ENCODE data around the gene ELFN1. TPM values are rescaled to one million over a fixed set of nuclear protein-coding genes. Genes with fewer than 3 reads are reported as not detected.
A peak's percentile ranks its signal among the peaks of the same experiment; 100 is the strongest.

The ELFN1 gene
- total and polyA plus RNA-seq, 9 of the 15 experiments (the other 6 are each of a cell fraction or from before 2014, with no cell fraction given) = 0.04 to 0.64 (median 0.18) TPM; not detected in 2

- TF ChIP-seq NR2C1 (IDR thresholded peaks at IDR 0.05) (peak; percentile 83), NR2C1 (tag; IDR thresholded peaks at IDR 0.05) (peak; percentile 81), CEBPZ (IDR thresholded peaks at IDR 0.05; ENCODE audit: borderline replicate concordance, low read depth, low read length) (no peak), SNRNP70 (optimal IDR thresholded peaks at IDR 0.05; ENCODE audit: low read depth, low read length) (no peak), CBFA2T3 (IDR thresholded peaks at IDR 0.05) (no peak), NR2C2 (CRISPR knock-in tag; IDR thresholded peaks at IDR 0.05) (no peak), NR2C2 (tag; IDR thresholded peaks at IDR 0.05) (peak; percentile 52), RBM34 (IDR thresholded peaks at IDR 0.05; ENCODE audit: borderline replicate concordance, insufficient read depth, low read length) (no peak), SAFB2 (IDR thresholded peaks at IDR 0.05; ENCODE audit: borderline replicate concordance, low read depth, low read length, severe bottlenecking) (no peak), BRD4 (IDR thresholded peaks at IDR 0.05) (no peak)
- TF ChIP-seq, protein P1, sequence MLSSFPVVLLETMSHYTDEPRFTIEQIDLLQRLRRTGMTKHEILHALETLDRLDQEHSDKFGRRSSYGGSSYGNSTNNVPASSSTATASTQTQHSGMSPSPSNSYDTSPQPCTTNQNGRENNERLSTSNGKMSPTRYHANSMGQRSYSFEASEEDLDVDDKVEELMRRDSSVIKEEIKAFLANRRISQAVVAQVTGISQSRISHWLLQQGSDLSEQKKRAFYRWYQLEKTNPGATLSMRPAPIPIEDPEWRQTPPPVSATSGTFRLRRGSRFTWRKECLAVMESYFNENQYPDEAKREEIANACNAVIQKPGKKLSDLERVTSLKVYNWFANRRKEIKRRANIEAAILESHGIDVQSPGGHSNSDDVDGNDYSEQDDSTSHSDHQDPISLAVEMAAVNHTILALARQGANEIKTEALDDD (IDR thresholded peaks at IDR 0.05) = no peak
- TF ChIP-seq, protein P2, sequence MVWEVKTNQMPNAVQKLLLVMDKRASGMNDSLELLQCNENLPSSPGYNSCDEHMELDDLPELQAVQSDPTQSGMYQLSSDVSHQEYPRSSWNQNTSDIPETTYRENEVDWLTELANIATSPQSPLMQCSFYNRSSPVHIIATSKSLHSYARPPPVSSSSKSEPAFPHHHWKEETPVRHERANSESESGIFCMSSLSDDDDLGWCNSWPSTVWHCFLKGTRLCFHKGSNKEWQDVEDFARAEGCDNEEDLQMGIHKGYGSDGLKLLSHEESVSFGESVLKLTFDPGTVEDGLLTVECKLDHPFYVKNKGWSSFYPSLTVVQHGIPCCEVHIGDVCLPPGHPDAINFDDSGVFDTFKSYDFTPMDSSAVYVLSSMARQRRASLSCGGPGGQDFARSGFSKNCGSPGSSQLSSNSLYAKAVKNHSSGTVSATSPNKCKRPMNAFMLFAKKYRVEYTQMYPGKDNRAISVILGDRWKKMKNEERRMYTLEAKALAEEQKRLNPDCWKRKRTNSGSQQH (CRISPR knock-in tag; IDR thresholded peaks at IDR 0.05) = no peak
These were observed 45.6 kb downstream of the ELFN1 start (continued) for GRCh38 chr7:1715671-1716074.
